ENCODE measurements around the gene TMED1. TPM values are rescaled to one million over a fixed set of nuclear protein-coding genes. Genes with fewer than 3 reads are reported as not detected.
"Not testable (repeated sequence)": the region's sequence is repeated elsewhere in the genome, so short reads cannot be mapped to it uniquely, and the experiment has no call there.

Gene TMED1
- total RNA-seq, 1 experiment from 2014 or later, result 61.9 TPM

GRCh38 chr19:10866495-10866894 is 30.5 kb upstream of the TMED1 start:
- in situ Hi-C loops (cut with HindIII; ENCODE audit: low pct_unique_long_range_greater_than_20kb, low sequenced_read_pairs), result no loop called here
- no peak for DNase-seq (ENCODE audit: low read depth, low spot score)

DNA sequence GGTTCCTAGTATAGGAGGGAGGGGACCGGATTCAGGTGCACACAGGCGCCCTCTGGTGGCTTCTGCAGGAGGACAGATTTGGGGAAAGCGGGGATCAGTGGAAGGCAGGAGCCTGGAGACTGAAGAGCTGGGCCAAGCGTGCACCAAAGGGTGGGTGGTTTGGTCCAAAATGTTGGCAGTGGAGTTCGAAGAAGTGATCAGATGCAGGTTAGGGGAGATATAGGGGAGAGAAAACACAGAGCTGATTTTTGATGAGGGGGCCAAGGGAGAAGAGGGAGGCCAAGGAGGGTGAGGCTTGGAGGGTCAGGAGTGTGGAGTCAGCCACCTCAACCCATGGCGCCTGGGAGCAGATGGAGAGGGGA is 28.5 kb upstream of the TMED1 start:
- in situ Hi-C loops (cut with HindIII; ENCODE audit: low pct_unique_long_range_greater_than_20kb, low sequenced_read_pairs), result no loop called here

GRCh38 chr19:10863107-10863717 is 27.2 kb upstream of the TMED1 start:
- DNase-seq (ENCODE audit: low read depth, low spot score), result peak; percentile 49
- in situ Hi-C loops (cut with HindIII; ENCODE audit: low pct_unique_long_range_greater_than_20kb, low sequenced_read_pairs), result no loop called here

More for the DNA sequence above, 28.5 kb upstream of the TMED1 start:
- peak; percentile 73 for DNase-seq (ENCODE audit: low read depth, low spot score)

DNA sequence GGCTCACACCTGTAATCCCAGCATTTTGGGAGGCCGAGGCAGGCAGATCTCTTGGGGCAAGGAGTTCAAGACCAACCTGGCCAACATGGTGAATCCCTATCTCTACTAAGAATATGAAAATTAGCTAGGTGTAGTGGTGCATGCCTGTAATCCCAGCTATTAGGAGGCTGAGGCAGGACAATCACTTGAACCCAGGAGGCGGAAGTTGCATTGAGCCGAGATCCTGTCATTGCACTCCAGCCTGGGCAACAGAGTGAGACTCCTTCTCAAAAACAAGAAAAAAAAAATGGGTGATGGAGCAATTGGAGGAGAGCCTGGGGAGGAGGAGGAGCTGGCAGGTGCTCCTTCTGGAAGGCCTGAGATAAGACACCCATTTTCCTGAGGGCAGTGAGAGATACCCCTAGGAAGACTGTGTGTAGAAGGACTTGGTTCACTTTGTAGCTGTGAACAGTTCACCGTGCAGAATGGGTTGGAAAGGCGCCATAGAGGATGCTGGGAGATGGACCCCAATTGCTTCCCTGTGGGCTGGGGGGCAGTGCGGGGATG is 26.6 kb upstream of the TMED1 start:
- DNase-seq (ENCODE audit: low read depth, low spot score), result no peak
- in situ Hi-C loops (cut with HindIII; ENCODE audit: low pct_unique_long_range_greater_than_20kb, low sequenced_read_pairs), result no loop called here

DNA sequence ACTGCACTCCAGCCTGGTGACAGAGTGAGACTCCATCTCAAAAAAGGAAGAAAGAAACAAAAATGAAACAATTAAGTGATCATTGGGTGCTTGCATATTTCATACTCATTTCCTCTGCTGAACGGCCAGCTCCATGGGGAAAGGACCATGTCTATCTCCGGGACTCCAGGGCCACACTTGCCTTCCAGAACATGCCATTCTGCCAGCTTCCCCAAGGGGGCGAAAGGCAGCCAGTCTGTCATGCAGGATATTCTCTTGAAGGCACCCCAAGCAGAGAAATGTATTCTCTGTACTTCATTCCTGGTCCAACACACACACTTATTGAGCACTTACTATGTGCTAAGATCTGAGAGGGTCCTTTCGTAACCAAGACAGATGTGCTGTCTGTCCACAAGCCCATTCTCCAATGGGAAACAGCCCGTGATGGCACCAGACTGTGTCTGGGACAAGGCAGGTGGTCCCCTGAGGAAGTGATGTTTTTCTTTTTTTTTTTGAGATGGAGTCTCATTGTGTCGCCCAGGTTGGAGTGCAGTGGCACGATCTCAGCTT is 25.2 kb upstream of the TMED1 start:
- peak; percentile 63 for DNase-seq (ENCODE audit: low read depth, low spot score)
- in situ Hi-C loops (cut with HindIII; ENCODE audit: low pct_unique_long_range_greater_than_20kb, low sequenced_read_pairs), result no loop called here

DNA sequence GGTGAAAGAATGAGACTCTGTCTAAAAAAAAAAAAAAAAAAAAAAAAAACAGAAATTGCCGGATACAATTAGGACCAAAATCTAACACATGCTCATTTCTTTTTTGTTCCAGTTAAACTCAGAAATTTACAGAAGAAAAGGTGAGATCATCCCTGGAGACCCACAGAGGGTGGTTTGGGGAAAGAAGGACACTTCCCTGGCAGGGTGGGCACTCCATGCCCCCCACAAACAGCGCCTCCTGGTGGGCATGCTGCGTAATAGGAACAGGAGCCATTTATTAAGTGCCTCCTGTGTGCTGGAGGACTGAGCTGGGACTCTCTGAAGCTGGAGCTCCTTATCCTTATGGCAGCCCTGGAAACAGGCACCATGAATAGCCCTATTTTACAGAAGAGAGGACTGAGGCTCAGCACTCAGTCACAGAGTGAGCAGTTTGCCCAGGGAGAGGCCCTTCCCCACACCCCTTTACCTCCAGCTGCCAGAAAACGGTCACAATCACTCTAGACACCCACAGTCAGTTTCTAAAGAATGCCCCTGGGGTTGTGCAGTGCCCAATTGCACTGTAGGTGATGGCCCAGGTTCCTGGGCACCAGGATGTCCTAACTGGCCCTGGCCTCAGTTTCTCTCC is 22.3 kb upstream of the TMED1 start:
- peak; percentile 44 for DNase-seq (ENCODE audit: low read depth, low spot score)
- in situ Hi-C loops (cut with HindIII; ENCODE audit: low pct_unique_long_range_greater_than_20kb, low sequenced_read_pairs), result no loop called here

- in situ Hi-C loops (cut with HindIII; ENCODE audit: low pct_unique_long_range_greater_than_20kb, low sequenced_read_pairs); DNase-seq (ENCODE audit: low read depth, low spot score): not testable (repeated sequence)
Observed at GRCh38 chr19:10856899-10857298, 20.9 kb upstream of the TMED1 start.

GRCh38 chr19:10855879-10856522 is 20.0 kb upstream of the TMED1 start:
- in situ Hi-C loops (cut with HindIII; ENCODE audit: low pct_unique_long_range_greater_than_20kb, low sequenced_read_pairs), result no loop called here
- peak; percentile 55 for DNase-seq (ENCODE audit: low read depth, low spot score)

- in situ Hi-C loops (cut with HindIII; ENCODE audit: low pct_unique_long_range_greater_than_20kb, low sequenced_read_pairs), result no loop called here
- peak; percentile 58 for DNase-seq (ENCODE audit: low read depth, low spot score)
Observed at GRCh38 chr19:10854350-10855089, 18.5 kb upstream of the TMED1 start.

DNA sequence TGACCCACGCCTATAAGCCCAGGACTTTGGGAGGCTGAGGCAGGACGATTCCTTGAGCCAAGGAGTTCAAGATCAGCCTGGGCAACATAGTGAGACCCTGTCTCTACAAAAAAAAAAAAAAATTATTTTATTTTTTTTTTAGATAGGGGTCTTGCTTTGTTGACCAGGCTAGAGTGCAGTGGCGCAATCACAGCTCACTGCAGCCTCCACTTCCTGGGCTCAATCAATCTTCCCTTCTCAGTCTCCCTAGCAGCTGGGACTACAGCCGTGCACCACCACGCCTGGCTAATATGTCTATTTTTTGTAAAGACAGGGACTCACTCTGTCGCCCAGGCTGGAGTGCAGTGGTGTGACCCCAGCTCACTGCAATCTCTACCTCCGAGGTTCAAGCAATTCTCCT is 16.9 kb upstream of the TMED1 start:
- in situ Hi-C loops (cut with HindIII; ENCODE audit: low pct_unique_long_range_greater_than_20kb, low sequenced_read_pairs), result no loop called here

DNA sequence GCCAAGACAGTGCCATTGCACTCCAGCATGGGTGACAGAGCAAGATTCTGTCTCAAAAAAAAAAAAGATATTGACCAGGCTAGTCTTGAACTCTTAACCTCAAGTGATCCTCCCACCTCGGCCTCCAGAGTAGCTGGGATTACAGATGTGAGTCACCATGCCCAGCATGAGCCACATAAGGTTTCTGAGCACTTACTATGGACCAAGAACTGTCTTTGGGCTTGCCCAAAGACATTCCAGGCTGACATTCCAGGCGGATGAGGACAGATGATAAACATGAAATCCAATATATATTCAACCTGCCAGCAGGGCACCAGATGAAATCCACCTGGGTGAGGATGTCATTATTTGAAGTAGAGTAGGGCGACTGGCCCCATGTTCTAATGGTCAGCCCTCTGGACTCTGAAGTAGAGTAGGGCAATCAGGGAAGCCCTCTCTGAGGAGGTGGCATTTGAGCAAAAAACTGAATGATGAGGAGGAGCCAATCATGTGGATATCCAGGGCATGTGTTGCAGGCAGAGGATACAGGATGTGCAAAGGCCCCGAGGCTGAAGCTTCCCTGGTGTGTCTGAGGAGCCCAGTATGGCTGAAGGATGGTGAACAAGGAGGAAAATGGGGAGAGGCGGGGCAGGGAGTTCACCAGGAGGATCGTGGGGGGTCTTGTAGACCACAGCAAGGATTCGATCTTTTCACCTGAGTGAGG is 16.2 kb upstream of the TMED1 start:
- in situ Hi-C loops (cut with HindIII; ENCODE audit: low pct_unique_long_range_greater_than_20kb, low sequenced_read_pairs), result no loop called here
- DNase-seq (ENCODE audit: low read depth, low spot score), result no peak

More for the DNA sequence above, 16.9 kb upstream of the TMED1 start:
- no peak for DNase-seq (ENCODE audit: low read depth, low spot score)

DNA sequence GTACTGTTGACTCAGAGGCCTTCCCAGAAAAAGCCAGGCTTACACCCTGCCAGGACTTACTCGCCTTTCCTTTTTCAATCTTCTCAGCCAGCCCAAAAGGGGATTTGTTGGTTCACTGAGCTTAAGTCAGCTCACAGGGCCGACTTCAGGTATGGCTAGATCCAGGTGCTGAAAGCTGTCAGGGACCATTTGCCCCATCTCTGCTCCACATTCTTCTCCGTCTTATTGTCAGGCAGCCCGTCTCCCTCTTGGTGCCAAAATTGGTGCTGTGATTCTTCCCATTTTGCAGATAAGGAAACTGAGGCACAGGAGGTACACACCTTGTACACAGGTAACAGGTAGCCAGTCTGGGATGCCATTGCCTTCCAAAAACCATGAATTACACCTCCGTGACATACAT is 14.6 kb upstream of the TMED1 start:
- no peak for DNase-seq (ENCODE audit: low read depth, low spot score)
- in situ Hi-C loops (cut with HindIII; ENCODE audit: low pct_unique_long_range_greater_than_20kb, low sequenced_read_pairs), result no loop called here

GRCh38 chr19:10848230-10848856 is 12.3 kb upstream of the TMED1 start, which contains the start of gene C19orf38:
Gene C19orf38 (plus strand): TSS chr19:10848415. CDS start chr19:10848509, 94 bp downstream.
- in situ Hi-C loops (cut with HindIII; ENCODE audit: low pct_unique_long_range_greater_than_20kb, low sequenced_read_pairs), result no loop called here
- no peak for DNase-seq (ENCODE audit: low read depth, low spot score)

GRCh38 chr19:10846500-10847202 is 10.6 kb upstream of the TMED1 start:
- DNase-seq (ENCODE audit: low read depth, low spot score), result no peak
- in situ Hi-C loops (cut with HindIII; ENCODE audit: low pct_unique_long_range_greater_than_20kb, low sequenced_read_pairs), result no loop called here

GRCh38 chr19:10842788-10843187 is 6.8 kb upstream of the TMED1 start:
- in situ Hi-C loops (cut with HindIII; ENCODE audit: low pct_unique_long_range_greater_than_20kb, low sequenced_read_pairs), result no loop called here
- DNase-seq (ENCODE audit: low read depth, low spot score), result no peak
